Neutrophil (primary cell): ENCODE data around the gene LPP.

Experiments
- H3K27ac ChIP-seq: fragments of 200-600 bp; sonication (generic); 2 replicates; pipeline ENCODE4 v1.5.1; 2016; ENCODE audit warnings: mild to moderate bottlenecking, moderate library complexity
- H3K27me3 ChIP-seq: fragments of 200-600 bp; sonication (generic); 2 replicates; pipeline ENCODE4 v1.6.0; 2016; ENCODE audit warnings: mild to moderate bottlenecking
- H3K36me3 ChIP-seq: fragments of 200-600 bp; sonication (generic); 2 replicates; pipeline ENCODE4 v1.5.1; 2017
- H3K4me1 ChIP-seq, 2 experiments: fragments of 200-600 bp in 1 of 2; sonication (generic) in 1 of 2; 1 replicate in 1 of 2; 2 replicates in 1 of 2; pipeline versions ENCODE4 v1.5.1 to v1.6.1; 2013 to 2016; ENCODE audit warnings: low read depth in 1 of 2, low read length in 1 of 2, mild to moderate bottlenecking in 1 of 2, moderate library complexity in 1 of 2; ENCODE audit not compliant: control insufficient read depth in 1 of 2, insufficient read depth in 1 of 2
- H3K4me3 ChIP-seq, 2 experiments: fragments of 200-600 bp in 1 of 2; sonication (generic) in 1 of 2; 1 replicate in 1 of 2; 2 replicates in 1 of 2; pipeline ENCODE4 v1.5.1; 2013 to 2016; ENCODE audit warnings: low read depth in 1 of 2, low read length in 1 of 2, mild to moderate bottlenecking in 1 of 2, moderate library complexity in 1 of 2
- H3K9me3 ChIP-seq: fragments of 200-600 bp; sonication (generic); 2 replicates; pipeline ENCODE4 v1.5.1; 2016
- CTCF ChIP-seq: fragments of 200-600 bp; sonication (generic); IDR thresholded peaks from 2 replicates; pipeline ENCODE4 v1.5.1; 2016; ENCODE audit warnings: antibody characterized with exemption

The LPP gene

GRCh38 chr3:188183452-188183851 lies 29.5 kb downstream of the LPP start:
- TF ChIP-seq CTCF = no peak
- Histone ChIP-seq H3K36me3 (no peaks in the 10 kb centered on the region), H3K4me1 (peaks cover 37 to 43% of the 10 kb centered on the region in 2 experiments), H3K4me3 (no peak overlapping the region), H3K27ac (no peak overlapping the region), H3K9me3 (no peaks in the 10 kb centered on the region), H3K27me3 (no peaks in the 10 kb centered on the region)

DNA sequence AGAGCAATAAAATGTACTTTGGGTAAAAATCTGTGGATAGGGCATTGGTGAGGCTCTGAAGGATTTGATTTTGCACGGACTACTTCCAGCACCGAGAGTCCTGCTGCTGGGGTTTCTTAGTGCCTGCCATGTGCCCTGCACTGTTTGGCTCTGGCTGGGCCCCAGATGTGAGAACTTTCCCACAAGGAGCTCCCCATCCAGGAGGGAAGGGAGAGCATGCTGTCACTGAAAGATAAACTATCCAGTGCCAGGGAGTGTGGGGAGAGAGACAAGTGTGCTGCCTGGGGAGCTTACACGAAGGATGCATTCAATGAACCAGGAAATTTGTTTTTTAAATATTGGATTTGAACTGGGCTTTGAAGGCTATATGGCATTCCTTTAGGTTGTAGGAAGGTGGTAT lies 30.2 kb downstream of the LPP start:
- no peak overlapping the region for H3K27ac ChIP-seq
- H3K9me3 ChIP-seq = no peaks in the 10 kb centered on the region
- no peaks in the 10 kb centered on the region for H3K36me3 ChIP-seq
- H3K4me1 ChIP-seq = peaks cover 37 to 44% of the 10 kb centered on the region in 2 experiments
- no peak overlapping the region for H3K4me3 ChIP-seq
- TF ChIP-seq CTCF = no peak
- no peaks in the 10 kb centered on the region for H3K27me3 ChIP-seq

DNA sequence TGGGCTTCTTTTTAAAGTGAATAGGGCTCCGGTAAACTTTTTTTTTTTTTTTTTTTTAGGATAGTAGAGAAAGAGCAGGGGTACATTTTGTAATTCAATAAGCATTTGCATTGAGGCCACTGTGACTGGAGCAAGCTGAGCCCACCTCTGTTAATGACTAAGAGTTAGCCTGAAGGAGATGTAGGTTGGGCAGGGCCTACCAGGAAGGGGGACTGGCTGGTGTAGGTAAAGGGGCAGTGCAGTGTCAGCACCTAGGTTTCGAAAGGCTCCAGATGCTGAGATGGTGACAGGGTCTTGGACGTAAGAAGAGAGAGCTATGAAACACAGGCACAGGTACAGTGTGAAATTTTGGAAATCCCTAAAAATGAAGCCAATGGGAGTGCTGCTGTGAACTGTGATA lies 30.7 kb downstream of the LPP start:
- no peak for TF ChIP-seq CTCF
- Histone ChIP-seq H3K4me3 (no peak overlapping the region), H3K4me1 (peaks cover 33 to 40% of the 10 kb centered on the region in 2 experiments), H3K36me3 (no peaks in the 10 kb centered on the region), H3K9me3 (no peaks in the 10 kb centered on the region), H3K27ac (no peak overlapping the region), H3K27me3 (no peaks in the 10 kb centered on the region)

DNA sequence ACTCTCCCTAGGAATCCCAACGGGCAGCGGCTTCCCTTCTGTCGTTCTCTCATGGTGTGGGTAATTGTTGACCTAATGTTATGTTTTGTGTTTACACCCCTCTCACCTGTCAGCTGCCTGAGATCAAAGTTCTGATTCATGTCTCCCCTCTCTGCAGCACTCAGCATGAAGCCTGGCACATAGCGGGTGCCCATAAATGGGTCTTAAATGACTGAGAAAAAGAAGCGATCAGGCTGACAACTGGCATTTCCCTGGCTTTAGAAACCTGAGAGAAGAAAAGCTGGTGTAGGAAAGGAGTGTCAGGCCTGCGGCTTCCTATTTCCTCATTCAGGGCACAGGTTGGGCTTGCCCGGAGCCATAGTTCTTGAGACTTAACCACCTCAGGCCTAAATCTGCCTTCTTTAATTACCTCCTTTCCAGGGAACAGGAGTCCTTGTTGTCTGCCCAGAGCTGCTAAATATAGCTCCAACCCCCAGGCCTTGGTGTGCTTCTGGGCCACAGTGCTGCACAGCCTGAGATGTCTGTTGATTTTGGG lies 31.8 kb downstream of the LPP start:
- TF ChIP-seq CTCF = no peak
- peaks cover 33 to 38% of the 10 kb centered on the region in 2 experiments for H3K4me1 ChIP-seq
- no peaks in the 10 kb centered on the region for H3K9me3 ChIP-seq
- H3K4me3 ChIP-seq = peak overlapping the region in 1 of 2 experiments; percentile 25
- H3K36me3 ChIP-seq = no peaks in the 10 kb centered on the region
- no peaks in the 10 kb centered on the region for H3K27me3 ChIP-seq
- peak overlapping the region; percentile 82 for H3K27ac ChIP-seq

- TF ChIP-seq CTCF = no peak
- no peak overlapping the region for H3K4me3 ChIP-seq
- H3K27ac ChIP-seq = peak overlapping the region; percentile 82
- no peaks in the 10 kb centered on the region for H3K9me3 ChIP-seq
- H3K36me3 ChIP-seq = no peaks in the 10 kb centered on the region
- H3K4me1 ChIP-seq = peaks cover 33 to 38% of the 10 kb centered on the region in 2 experiments
- no peaks in the 10 kb centered on the region for H3K27me3 ChIP-seq
These were observed 33.1 kb downstream of the LPP start for GRCh38 chr3:188187053-188187452.

DNA sequence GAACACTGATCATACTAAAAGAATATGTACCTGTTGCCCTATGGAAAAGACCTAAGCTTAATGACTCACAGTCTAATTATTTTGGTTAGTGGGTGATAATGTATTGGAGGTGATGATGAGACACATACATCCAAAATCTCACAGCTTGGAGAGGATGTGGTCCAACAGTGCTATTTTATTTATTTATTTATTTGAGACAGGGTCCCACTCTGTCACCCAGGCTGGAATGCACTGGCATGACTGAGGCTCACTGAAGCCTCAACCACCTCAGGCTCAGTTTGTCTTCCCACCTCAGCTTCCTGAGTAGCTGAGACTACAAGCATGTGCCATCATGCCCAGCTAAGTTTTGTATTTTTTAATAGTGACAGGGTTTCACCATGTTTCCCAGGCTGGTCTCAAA lies 35.0 kb downstream of the LPP start:
- H3K27me3 ChIP-seq = no peaks in the 10 kb centered on the region
- H3K4me1 ChIP-seq = peaks cover 33 to 38% of the 10 kb centered on the region in 2 experiments
- no peak overlapping the region for H3K27ac ChIP-seq
- no peaks in the 10 kb centered on the region for H3K36me3 ChIP-seq
- no peaks in the 10 kb centered on the region for H3K9me3 ChIP-seq
- no peak overlapping the region for H3K4me3 ChIP-seq
- no peak for TF ChIP-seq CTCF
